Measurements from ENCODE around the gene COX7B.
A peak's percentile ranks its signal among the peaks of the same experiment; 100 is the strongest.
"Not testable (repeated sequence)": the region's sequence is repeated elsewhere in the genome, so short reads cannot be mapped to it uniquely, and the experiment has no call there.

Gene COX7B

DNA sequence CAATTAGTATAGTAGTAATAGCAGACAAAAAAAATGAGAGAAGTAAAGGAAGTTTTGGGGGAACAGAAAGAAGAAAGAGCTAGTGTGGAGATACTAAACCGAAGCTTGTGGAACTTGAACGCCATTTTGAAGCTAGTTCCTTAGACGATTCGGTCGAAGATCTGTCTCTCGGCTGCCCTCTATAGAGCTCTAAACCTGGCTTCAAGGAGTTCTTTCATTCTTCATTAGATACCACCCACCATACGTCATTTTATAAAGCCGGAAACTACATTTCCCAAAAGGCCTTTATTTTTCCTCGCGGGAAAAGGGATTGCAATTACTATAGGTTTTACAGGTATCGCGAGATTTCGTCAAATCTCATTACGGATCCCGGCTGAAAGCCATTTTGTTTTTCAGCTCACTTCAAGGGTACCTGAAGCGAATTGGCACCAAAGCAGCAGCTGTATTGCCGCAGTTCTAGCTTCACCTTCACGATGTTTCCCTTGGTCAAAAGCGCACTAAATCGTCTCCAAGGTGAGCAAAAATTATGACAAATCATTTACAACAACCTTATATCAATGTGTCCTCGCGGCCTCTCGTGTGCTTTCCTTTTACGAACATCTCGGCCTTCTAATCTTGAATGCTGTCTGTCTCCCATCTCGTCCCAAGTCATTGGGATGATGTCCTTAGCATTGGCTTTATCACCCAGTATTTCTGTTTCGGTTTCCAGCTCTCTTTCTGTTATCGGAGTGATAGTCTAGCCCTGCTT is at the start of gene COX7B:
Gene COX7B, plus strand, starts transcription at position 388 of the 748 bp plus-strand sequence. Its CDS starts 86 bp downstream, at position 474.
- Histone ChIP-seq H3K9me3 (ENCODE audit: low read length) (peaks cover 2% of the 10 kb centered on the region), H2AFZ (ENCODE audit: low read depth, low read length) (no peak within 1 kb of the TSS), H3K4me1 (ENCODE audit: insufficient read depth, low read length) (peaks cover 5% of the 10 kb centered on the region)

DNA sequence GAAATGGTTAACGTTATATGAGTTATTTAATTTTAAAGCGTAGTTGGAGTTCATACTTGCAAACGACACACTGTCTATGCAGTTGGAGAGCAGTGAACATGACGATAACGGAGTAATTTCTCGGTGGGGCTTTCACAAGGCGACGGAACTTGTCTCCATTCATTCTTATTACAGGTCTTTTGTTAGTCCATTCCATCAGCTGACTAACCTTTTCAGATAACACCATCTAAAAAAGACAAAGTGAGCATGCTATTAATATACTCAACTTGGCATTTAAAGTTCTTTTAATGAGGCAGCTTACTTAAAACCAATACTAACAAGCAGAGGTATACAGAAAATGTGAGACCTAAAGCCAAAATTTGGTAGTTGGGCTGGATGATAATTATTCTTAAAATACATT is 23.9 kb upstream of the COX7B start:
- Histone ChIP-seq H3K9me3 (ENCODE audit: low read length) (no peaks in the 10 kb centered on the region), H2AFZ (ENCODE audit: low read depth, low read length) (no peak overlapping the region), H3K27me3 (ENCODE audit: insufficient read depth, low read length) (no peaks in the 10 kb centered on the region), H3K4me1 (ENCODE audit: insufficient read depth, low read length) (no peaks in the 10 kb centered on the region), H3K4me3 (ENCODE audit: low read length) (no peak overlapping the region), H3K36me3 (ENCODE audit: insufficient read depth, low read length) (peaks cover 14% of the 10 kb centered on the region)

More for the DNA sequence above, at the start of gene COX7B:
- Histone ChIP-seq H3K36me3 (ENCODE audit: insufficient read depth, low read length) (peaks cover 13% of the 10 kb centered on the region), H3K4me3 (ENCODE audit: low read length) (peak within 1 kb of the TSS; percentile 96), H3K27me3 (ENCODE audit: insufficient read depth, low read length) (no peaks in the 10 kb centered on the region)

DNA sequence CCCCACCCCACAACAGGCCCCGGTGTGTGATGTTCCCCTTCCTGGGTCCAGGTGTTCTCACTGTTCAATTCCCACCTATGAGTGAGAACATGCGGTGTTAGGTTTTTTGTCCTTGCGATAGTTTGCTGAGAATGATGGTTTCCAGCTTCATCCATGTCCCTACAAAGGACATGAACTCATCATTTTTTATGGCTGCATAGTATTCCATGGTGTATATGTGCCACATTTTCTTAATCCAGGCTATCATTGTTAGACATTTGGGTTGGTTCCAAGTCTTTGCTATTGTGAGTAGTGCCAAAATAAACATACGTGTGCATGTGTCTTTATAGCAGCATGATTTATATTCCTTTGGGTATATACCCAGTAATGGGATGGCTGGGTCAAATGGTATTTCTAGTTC is 17.9 kb upstream of the COX7B start:
- H2AFZ ChIP-seq (ENCODE audit: low read depth, low read length); H3K4me3 ChIP-seq (ENCODE audit: low read length); H3K27me3 ChIP-seq (ENCODE audit: insufficient read depth, low read length); H3K36me3 ChIP-seq (ENCODE audit: insufficient read depth, low read length); H3K9me3 ChIP-seq (ENCODE audit: low read length); H3K4me1 ChIP-seq (ENCODE audit: insufficient read depth, low read length): not testable (repeated sequence)

GRCh38 chrX:77892887-77893286 is 6.4 kb upstream of the COX7B start:
- Histone ChIP-seq H2AFZ (ENCODE audit: low read depth, low read length) (no peak overlapping the region), H3K4me1 (ENCODE audit: insufficient read depth, low read length) (peaks cover 9% of the 10 kb centered on the region), H3K36me3 (ENCODE audit: insufficient read depth, low read length) (no peaks in the 10 kb centered on the region), H3K9me3 (ENCODE audit: low read length) (no peaks in the 10 kb centered on the region), H3K4me3 (ENCODE audit: low read length) (no peak overlapping the region), H3K27me3 (ENCODE audit: insufficient read depth, low read length) (no peaks in the 10 kb centered on the region)

DNA sequence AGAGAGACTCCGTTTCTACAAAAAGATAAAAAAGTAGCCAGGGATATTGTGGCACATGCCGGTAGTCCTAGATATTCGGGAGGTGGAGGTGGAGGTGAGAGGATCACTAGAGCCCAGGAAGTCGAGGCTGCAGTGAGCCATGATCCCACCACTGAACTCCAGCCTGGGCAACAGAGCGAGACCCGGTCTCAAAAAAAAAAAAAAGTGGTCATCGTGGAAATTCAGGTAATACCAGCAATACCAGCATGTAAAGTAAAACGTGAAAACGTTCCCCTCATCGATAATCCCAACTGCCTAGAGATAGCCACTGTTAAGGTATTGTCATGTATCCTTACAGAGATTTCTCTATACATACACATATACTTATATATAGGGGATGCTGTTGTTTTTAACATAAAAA is 5.6 kb upstream of the COX7B start:
- Histone ChIP-seq H3K4me1 (ENCODE audit: insufficient read depth, low read length) (peaks cover 9% of the 10 kb centered on the region), H3K36me3 (ENCODE audit: insufficient read depth, low read length) (no peaks in the 10 kb centered on the region), H3K4me3 (ENCODE audit: low read length) (peak overlapping the region; percentile 62), H3K9me3 (ENCODE audit: low read length) (no peaks in the 10 kb centered on the region), H2AFZ (ENCODE audit: low read depth, low read length) (no peak overlapping the region), H3K27me3 (ENCODE audit: insufficient read depth, low read length) (no peaks in the 10 kb centered on the region)

DNA sequence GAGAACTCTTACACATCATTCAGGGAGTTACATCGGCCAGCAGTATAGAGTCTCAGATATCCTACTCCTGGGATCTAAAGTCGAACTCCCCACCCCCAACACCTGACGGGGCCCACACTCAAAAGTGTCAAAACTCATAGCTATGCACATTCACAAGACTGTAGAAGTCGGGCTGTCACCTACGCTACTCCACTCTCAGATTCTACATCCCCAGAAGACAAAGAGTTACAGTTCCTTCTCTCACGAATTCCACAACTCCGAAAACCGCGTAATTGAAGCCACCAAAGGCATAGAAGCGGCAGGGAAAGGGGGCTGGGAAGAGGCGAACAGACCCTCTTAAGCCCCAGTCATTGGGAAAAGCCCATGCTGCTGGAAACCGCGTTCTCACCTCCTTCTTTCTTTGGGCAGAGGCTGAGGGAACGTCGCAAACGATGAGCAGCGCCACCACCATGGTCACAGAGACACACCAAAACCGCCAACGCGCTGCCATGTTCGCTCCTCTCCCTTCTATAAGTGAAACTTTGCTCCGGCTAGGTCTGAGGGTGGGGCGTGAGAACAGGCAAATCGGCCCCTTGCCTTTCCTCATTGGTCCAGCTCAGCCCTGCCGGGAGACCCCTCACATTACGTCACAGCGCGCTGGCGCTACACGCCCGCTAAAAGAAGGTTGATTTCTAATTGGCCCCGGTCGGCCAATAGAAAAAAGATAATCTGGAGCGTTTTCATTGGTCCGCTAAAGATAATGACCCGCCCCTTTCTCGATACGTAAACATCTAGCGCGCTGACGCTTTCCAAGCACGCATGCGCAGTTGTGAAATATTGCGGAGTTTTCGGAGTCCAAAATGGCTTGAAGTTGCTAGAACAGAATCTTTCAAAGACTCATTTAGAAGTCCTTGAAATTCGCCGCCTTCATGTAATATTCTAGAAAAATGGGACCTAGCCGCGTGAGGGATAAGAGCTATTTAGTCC is 4.1 kb upstream of the COX7B start, which contains the start of gene MAGT1:
Gene MAGT1, minus strand, starts transcription at position 515 of the 966 bp plus-strand sequence. Its CDS starts 25 bp downstream, at position 490.
- Histone ChIP-seq H3K9me3 (ENCODE audit: low read length) (no peaks in the 10 kb centered on the region), H3K36me3 (ENCODE audit: insufficient read depth, low read length) (no peaks in the 10 kb centered on the region), H2AFZ (ENCODE audit: low read depth, low read length) (peak within 1 kb of the TSS; percentile 60), H3K27me3 (ENCODE audit: insufficient read depth, low read length) (no peaks in the 10 kb centered on the region), H3K4me1 (ENCODE audit: insufficient read depth, low read length) (peaks cover 9% of the 10 kb centered on the region), H3K4me3 (ENCODE audit: low read length) (peak within 1 kb of the TSS; percentile 65)

DNA sequence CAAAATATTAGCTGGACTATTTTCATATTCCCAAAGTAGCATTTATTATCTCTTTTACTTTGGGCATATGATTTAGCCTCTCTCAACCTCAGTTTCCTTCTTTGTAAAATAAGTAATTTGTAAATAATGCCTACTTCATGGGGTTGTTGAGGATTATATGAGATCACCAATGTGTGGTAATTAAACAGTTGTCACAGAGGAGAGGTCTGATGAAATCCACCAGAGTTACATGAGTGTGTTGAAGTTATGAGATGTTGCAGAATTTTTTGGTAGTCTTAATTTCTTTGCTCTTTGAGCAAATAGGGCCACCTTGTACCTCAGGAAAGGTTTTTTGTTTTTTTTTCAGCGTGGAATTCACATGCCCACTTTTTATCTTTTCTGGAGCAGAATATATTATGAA is 1.4 kb downstream of the COX7B start:
- H3K4me1 ChIP-seq (ENCODE audit: insufficient read depth, low read length), result peaks cover 4% of the 10 kb centered on the region
- H2AFZ ChIP-seq (ENCODE audit: low read depth, low read length), result no peak overlapping the region
- peak overlapping the region; percentile 96 for H3K4me3 ChIP-seq (ENCODE audit: low read length)
- H3K27me3 ChIP-seq (ENCODE audit: insufficient read depth, low read length), result no peaks in the 10 kb centered on the region
- peaks cover 2% of the 10 kb centered on the region for H3K9me3 ChIP-seq (ENCODE audit: low read length)
- peaks cover 17% of the 10 kb centered on the region for H3K36me3 ChIP-seq (ENCODE audit: insufficient read depth, low read length)

GRCh38 chrX:77901506-77901905 is 2.2 kb downstream of the COX7B start:
- Histone ChIP-seq H3K36me3 (ENCODE audit: insufficient read depth, low read length) (peaks cover 17% of the 10 kb centered on the region), H3K27me3 (ENCODE audit: insufficient read depth, low read length) (no peaks in the 10 kb centered on the region), H3K9me3 (ENCODE audit: low read length) (peaks cover 2% of the 10 kb centered on the region), H3K4me1 (ENCODE audit: insufficient read depth, low read length) (peaks cover 4% of the 10 kb centered on the region), H3K4me3 (ENCODE audit: low read length) (no peak overlapping the region), H2AFZ (ENCODE audit: low read depth, low read length) (no peak overlapping the region)

GRCh38 chrX:77910108-77910840 is 11.0 kb downstream of the COX7B start, which contains the start of gene ATP7A:
Gene ATP7A, plus strand, starts transcription at chrX:77910693. Its CDS starts 60,949 bp downstream, at chrX:77971642.
- Histone ChIP-seq H3K36me3 (ENCODE audit: insufficient read depth, low read length) (no peaks in the 10 kb centered on the region), H3K9me3 (ENCODE audit: low read length) (no peaks in the 10 kb centered on the region), H3K4me3 (ENCODE audit: low read length) (peak within 1 kb of the TSS; percentile 83), H2AFZ (ENCODE audit: low read depth, low read length) (peak within 1 kb of the TSS; percentile 37), H3K27me3 (ENCODE audit: insufficient read depth, low read length) (no peaks in the 10 kb centered on the region), H3K4me1 (ENCODE audit: insufficient read depth, low read length) (peaks cover 6% of the 10 kb centered on the region)

- Histone ChIP-seq H3K4me1 (ENCODE audit: insufficient read depth, low read length) (no peaks in the 10 kb centered on the region), H3K27me3 (ENCODE audit: insufficient read depth, low read length) (no peaks in the 10 kb centered on the region), H3K9me3 (ENCODE audit: low read length) (no peaks in the 10 kb centered on the region), H3K36me3 (ENCODE audit: insufficient read depth, low read length) (no peaks in the 10 kb centered on the region), H2AFZ (ENCODE audit: low read depth, low read length) (no peak overlapping the region), H3K4me3 (ENCODE audit: low read length) (no peak overlapping the region)
Measured at GRCh38 chrX:77917294-77917933, 18.1 kb downstream of the COX7B start.

- Histone ChIP-seq H3K36me3 (ENCODE audit: insufficient read depth, low read length) (no peaks in the 10 kb centered on the region), H3K4me1 (ENCODE audit: insufficient read depth, low read length) (no peaks in the 10 kb centered on the region), H3K27me3 (ENCODE audit: insufficient read depth, low read length) (no peaks in the 10 kb centered on the region), H3K9me3 (ENCODE audit: low read length) (no peaks in the 10 kb centered on the region), H3K4me3 (ENCODE audit: low read length) (no peak overlapping the region), H2AFZ (ENCODE audit: low read depth, low read length) (no peak overlapping the region)
Measured at GRCh38 chrX:77918568-77918967, 19.3 kb downstream of the COX7B start.

GRCh38 chrX:77919370-77919769 is 20.1 kb downstream of the COX7B start:
- H3K9me3 ChIP-seq (ENCODE audit: low read length); H2AFZ ChIP-seq (ENCODE audit: low read depth, low read length); H3K4me1 ChIP-seq (ENCODE audit: insufficient read depth, low read length); H3K36me3 ChIP-seq (ENCODE audit: insufficient read depth, low read length); H3K27me3 ChIP-seq (ENCODE audit: insufficient read depth, low read length); H3K4me3 ChIP-seq (ENCODE audit: low read length): not testable (repeated sequence)
